Forelimb muscle (tissue), 1 donor: ENCODE results near the gene STOX2. TPM values are rescaled to one million over a fixed set of nuclear protein-coding genes. Genes with fewer than 3 reads are reported as not detected.

Experiments used
- polyA plus RNA-seq: library from polyadenylated mRNA; unstranded; fragments of 120-200 nt; gene quantifications from one replicate; pipeline ENCODE4 v1.2.1, GENCODE V29; 2013; ENCODE audit not compliant: insufficient read length

The STOX2 gene
- polyA plus RNA-seq, 1 donor, result 5.4 TPM

Other genes with a start within 250 kb of the STOX2 start
- 28.7 TPM for gene RWDD4, start 246.1 kb upstream of the STOX2 start, polyA plus RNA-seq
- 27.8 TPM for gene TRAPPC11, start 246.0 kb upstream of the STOX2 start, polyA plus RNA-seq